Heart right ventricle (tissue), 16 donors: ENCODE data around the gene EDEM2. TPM values are rescaled to one million over a fixed set of nuclear protein-coding genes. Genes with fewer than 3 reads are reported as not detected.

ENCODE experiments used
- ATAC-seq, 8 donors: fragments of 200-7000 bp; cut with Tn5 transposase; one replicate each; pipeline ENCODE4 v1.9.1; 2020; ENCODE audit warnings: mild to moderate bottlenecking in 8 of 8, moderate library complexity in 8 of 8, moderate number of reproducible peaks in 1 of 8
- DNase-seq, 2 donors: peaks; one replicate each; pipeline ENCODE4 v3.0.0-alpha.2; 2020
- H3K27ac ChIP-seq, 10 donors: fragments of 200-600 bp; sonication (generic) in 2 of 10; one replicate each; pipeline versions ENCODE4 v1.5.0 to v1.8.0; 2020 to 2022; ENCODE audit warnings: mild to moderate bottlenecking in 3 of 10
- H3K27me3 ChIP-seq, 7 donors: fragments of 200-600 bp; one replicate each; pipeline ENCODE4 v1.8.0; 2021 to 2022; ENCODE audit warnings: mild to moderate bottlenecking in 2 of 7
- H3K36me3 ChIP-seq, 9 donors: fragments of 200-600 bp; sonication (generic) in 1 of 9; one replicate each; pipeline versions ENCODE4 v1.5.0 to v1.8.0; 2020 to 2022; ENCODE audit warnings: mild to moderate bottlenecking in 2 of 9
- H3K4me1 ChIP-seq, 9 donors: fragments of 200-600 bp; sonication (generic) in 1 of 9; one replicate each; pipeline versions ENCODE4 v1.5.0 to v1.8.0; 2020 to 2022; ENCODE audit warnings: mild to moderate bottlenecking in 4 of 9
- H3K4me3 ChIP-seq, 10 donors: fragments of 200-600 bp; sonication (generic) in 2 of 10; one replicate each; pipeline versions ENCODE4 v1.5.0 to v1.8.0; 2020 to 2022; ENCODE audit warnings: mild to moderate bottlenecking in 7 of 10, moderate library complexity in 2 of 10
- H3K9me3 ChIP-seq, 11 donors: fragments of 200-600 bp in 10 of 11; sonication (generic) in 2 of 11; one replicate each; pipeline versions ENCODE4 v1.5.0 to v1.8.0; 2013 to 2022; ENCODE audit warnings: mild to moderate bottlenecking in 2 of 11, control low read depth in 1 of 11, moderate library complexity in 1 of 11
- WGBS, 2 donors: extraction: QIAGEN DNeasy Blood & Tissue Kit; methylation state at CpG; one replicate each; pipeline ENCODE4 v1.1.7; 2013; ENCODE audit warnings: inconsistent platforms in 1 of 2; 5-methylcytosine and 5-hydroxymethylcytosine counted together
- intact Hi-C, 10 donors: fragments of 100-400 bp; cut with DNase I; formaldehyde crosslinking; loops; one replicate each; pipeline versions ENCODE4 v1.11.1 to v1.14.2; 2022
- polyA plus RNA-seq, 2 donors: library from polyadenylated mRNA; stranded (reverse); fragments of 200-250 nt; gene quantifications; one replicate each; pipeline ENCODE4 v1.2.3, GENCODE V29; 2013
- total RNA-seq, 10 donors: library from RNA; stranded (reverse); fragmentation: NEBNext Ultra II Directional in 3 of 10; extraction: Animal tissue kit (Norgen Biotek cat#: 25700) in 3 of 10; gene quantifications; one replicate each; pipeline versions ENCODE4 v1.2.1 to v1.2.4, GENCODE V29; 2021 to 2023
- TF ChIP-seq, protein P1 (sequence below), 9 donors: fragments of 200-600 bp; sonication (generic) in 2 of 9; IDR thresholded peaks; one replicate each; pipeline versions ENCODE4 v1.5.0 to v1.8.0; 2021 to 2022; ENCODE audit warnings: antibody characterized with exemption in 9 of 9, mild to moderate bottlenecking in 5 of 9, moderate library complexity in 1 of 9
- donor health status: Arrhythmogenic right ventricular cardiomyopathy.
- donor health status: ischemic (EF 13 %, LVEDD 7.1; RV severe dilation, severe dysfunction).
- donor health status: healthy with polysubstance abuse.
- donor health status: DM: no; HTN: yes; CAD: no.
- donor health status: DM: no; HTN: no; CAD: no.
- donor health status: ischemic (EF 25% LVEDD 6.9; RV normal size, moderate dysfunction).
- donor health status: ischemic (EF 25% LVEDD 5.7; RV mildly dilated, moderate dysfunction).
- donor health status: healthy.
- donor health status: DM: yes; HTN: yes; CAD: no.
- donor health status: Ischemic cardiomyopathy.
- donor health status: ischemic (EF 35%, LVEDD 5.7; RV mildly dilated, moderate dysfunction).
- donor health status: nonischemic (EF 11% LVEDD 7.7; RV severe dilation, severe dysfunction).
- donor health status: DM: yes; HTN: yes; CAD: no.
- donor health status: PGD.
- donor health status: ischemic (EF 29% LVEDD 5.4; RV normal size, mild dysfunction).
- donor health status: nonischemic (EF 23%, LVEDD 6.1; RV moderate dilation, normal function).

EDEM2 gene
- total and polyA plus RNA-seq, 12 donors: 6.4 to 26.1 (median 11.0) TPM

- DNase-seq (no peak), ATAC-seq (no peak)
- no peaks in the 10 kb centered on the region for H3K9me3 ChIP-seq
- TF ChIP-seq, protein P1, sequence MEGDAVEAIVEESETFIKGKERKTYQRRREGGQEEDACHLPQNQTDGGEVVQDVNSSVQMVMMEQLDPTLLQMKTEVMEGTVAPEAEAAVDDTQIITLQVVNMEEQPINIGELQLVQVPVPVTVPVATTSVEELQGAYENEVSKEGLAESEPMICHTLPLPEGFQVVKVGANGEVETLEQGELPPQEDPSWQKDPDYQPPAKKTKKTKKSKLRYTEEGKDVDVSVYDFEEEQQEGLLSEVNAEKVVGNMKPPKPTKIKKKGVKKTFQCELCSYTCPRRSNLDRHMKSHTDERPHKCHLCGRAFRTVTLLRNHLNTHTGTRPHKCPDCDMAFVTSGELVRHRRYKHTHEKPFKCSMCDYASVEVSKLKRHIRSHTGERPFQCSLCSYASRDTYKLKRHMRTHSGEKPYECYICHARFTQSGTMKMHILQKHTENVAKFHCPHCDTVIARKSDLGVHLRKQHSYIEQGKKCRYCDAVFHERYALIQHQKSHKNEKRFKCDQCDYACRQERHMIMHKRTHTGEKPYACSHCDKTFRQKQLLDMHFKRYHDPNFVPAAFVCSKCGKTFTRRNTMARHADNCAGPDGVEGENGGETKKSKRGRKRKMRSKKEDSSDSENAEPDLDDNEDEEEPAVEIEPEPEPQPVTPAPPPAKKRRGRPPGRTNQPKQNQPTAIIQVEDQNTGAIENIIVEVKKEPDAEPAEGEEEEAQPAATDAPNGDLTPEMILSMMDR (IDR thresholded peaks at IDR 0.05): no peak
- no peaks in the 10 kb centered on the region for H3K27me3 ChIP-seq
- intact Hi-C loops: no loop called here
- H3K36me3 ChIP-seq: peaks cover 0 to 26% (median 0%) of the 10 kb centered on the region in 9 donors
- no peak overlapping the region for H3K27ac ChIP-seq
- H3K4me1 ChIP-seq: no peaks in the 10 kb centered on the region
- no peak overlapping the region for H3K4me3 ChIP-seq
Measured at GRCh38 chr20:35181731-35182130, 34.6 kb upstream of the EDEM2 start.

DNA sequence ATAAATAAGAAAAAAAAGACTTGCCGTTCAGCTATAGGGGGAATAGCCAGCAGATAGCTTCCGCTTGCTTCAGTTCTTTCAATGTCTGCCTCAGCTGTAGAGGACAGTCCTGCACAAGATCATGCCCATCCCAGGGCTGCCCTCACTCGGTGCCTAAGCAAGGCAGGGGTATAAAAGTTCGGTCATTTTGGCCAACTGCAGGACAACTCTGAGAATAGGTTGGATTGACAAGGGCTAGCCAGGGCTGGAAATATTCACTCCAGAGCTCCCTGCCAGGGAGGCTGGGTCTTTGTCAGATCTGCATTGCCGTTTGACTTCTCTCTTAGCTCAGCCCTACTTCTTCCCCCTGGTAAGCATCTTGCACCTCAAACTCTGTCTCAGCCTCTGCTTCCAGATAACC, 33.1 kb upstream of the EDEM2 start:
- no peak overlapping the region for H3K4me3 ChIP-seq
- no peaks in the 10 kb centered on the region for H3K27me3 ChIP-seq
- H3K9me3 ChIP-seq: no peaks in the 10 kb centered on the region
- peaks cover 0 to 36% (median 0%) of the 10 kb centered on the region in 9 donors for H3K36me3 ChIP-seq
- no peak for ATAC-seq
- no peak for DNase-seq
- WGBS, 2 donors: 86 to 88% methylated on average over 5 of the region's 5 CpGs
- TF ChIP-seq, protein P1 (IDR thresholded peaks at IDR 0.05): no peak
- H3K27ac ChIP-seq: no peak overlapping the region
- H3K4me1 ChIP-seq: no peaks in the 10 kb centered on the region
- intact Hi-C loops: no loop called here

DNA sequence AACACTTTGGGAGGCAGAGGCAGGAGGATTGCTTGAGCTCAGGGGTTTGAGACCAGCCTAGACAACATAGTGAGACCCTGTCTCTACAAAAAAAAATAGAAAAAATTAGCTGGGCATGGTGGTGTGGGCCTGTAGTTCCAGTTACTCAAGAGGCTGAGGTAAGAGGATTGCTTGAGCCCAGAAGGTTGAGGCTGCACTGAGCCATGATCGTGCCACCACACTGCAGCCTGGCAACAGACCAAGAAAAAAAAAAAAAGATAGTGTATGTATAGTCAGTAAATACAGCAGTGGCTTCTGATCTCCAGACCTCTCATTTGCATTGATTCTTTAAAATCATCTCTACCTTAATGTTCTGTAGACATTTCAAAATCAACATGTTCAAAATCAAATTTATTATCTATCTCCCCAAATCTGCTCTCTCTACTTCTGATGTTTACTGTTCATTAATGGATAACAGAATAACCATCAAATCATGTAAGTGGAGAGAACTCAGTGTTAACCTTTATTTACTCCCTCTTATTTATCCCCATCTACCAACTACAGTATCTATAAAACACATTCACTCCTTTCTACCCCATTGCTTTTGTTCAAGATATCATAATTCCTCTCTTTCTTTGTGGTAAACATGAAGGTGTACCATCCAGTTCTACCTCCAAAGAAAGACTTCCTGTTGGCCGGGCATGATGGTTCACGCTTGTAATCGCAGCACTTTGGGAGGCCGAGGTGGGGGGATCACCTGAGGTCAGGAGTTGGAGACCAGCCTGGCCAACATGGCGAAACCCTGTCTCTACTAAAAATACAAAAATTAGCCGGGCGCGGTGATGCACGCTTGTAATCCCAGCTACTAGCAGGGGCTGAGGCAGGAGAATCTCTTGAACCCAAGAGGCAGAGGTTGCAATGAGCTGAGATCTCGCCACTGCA, 32.4 kb upstream of the EDEM2 start:
- H3K9me3 ChIP-seq: no peaks in the 10 kb centered on the region
- 93% methylated on average over 11 of the region's 11 CpGs for WGBS, 2 donors
- H3K4me1 ChIP-seq: peaks cover 0 to under 1% (median 0%) of the 10 kb centered on the region in 9 donors
- H3K36me3 ChIP-seq: peaks cover 0 to 36% (median 0%) of the 10 kb centered on the region in 9 donors
- no peaks in the 10 kb centered on the region for H3K27me3 ChIP-seq
- TF ChIP-seq, protein P1 (IDR thresholded peaks at IDR 0.05): no peak
- ATAC-seq (no peak), DNase-seq (no peak)
- H3K27ac ChIP-seq: no peak overlapping the region
- no peak overlapping the region for H3K4me3 ChIP-seq
- intact Hi-C loops: no loop called here

- WGBS, 2 donors: 92 to 94% methylated on average over 14 of the region's 14 CpGs
- Histone ChIP-seq H3K27me3 (no peaks in the 10 kb centered on the region), H3K9me3 (no peaks in the 10 kb centered on the region), H3K27ac (no peak overlapping the region), H3K36me3 (peaks cover 0 to 24% (median 0%) of the 10 kb centered on the region in 9 donors), H3K4me1 (peaks cover 0 to 29% (median 13%) of the 10 kb centered on the region in 9 donors), H3K4me3 (no peak overlapping the region)
- TF ChIP-seq, protein P1 (IDR thresholded peaks at IDR 0.05): no peak
- intact Hi-C loops: no loop called here
- DNase-seq (no peak), ATAC-seq (no peak)
Measured at GRCh38 chr20:35176132-35176531, 29.0 kb upstream of the EDEM2 start.
